Osteocyte (in vitro differentiated cells): ENCODE results near the gene ESRRA. TPM values are rescaled to one million over a fixed set of nuclear protein-coding genes. Genes with fewer than 3 reads are reported as not detected.

Experiments used
- DNase-seq: peaks from one replicate; pipeline ENCODE4 v3.0.0; 2021; ENCODE audit warnings: mixed read lengths; ENCODE audit not compliant: unreplicated experiment; ENCODE audit errors: extremely low spot score
- H3K27ac Mint-ChIP-seq: one replicate; pipeline ENCODE4 v1.8.0; 2021; ENCODE audit warnings: mild to moderate bottlenecking, mixed read lengths; ENCODE audit not compliant: unreplicated experiment
- H3K27me3 Mint-ChIP-seq: one replicate; pipeline ENCODE4 v1.8.0; 2021; ENCODE audit warnings: mixed read lengths; ENCODE audit not compliant: unreplicated experiment
- H3K36me3 Mint-ChIP-seq: one replicate; pipeline ENCODE4 v1.8.0; 2021; ENCODE audit warnings: mixed read lengths; ENCODE audit not compliant: unreplicated experiment
- H3K4me1 Mint-ChIP-seq: one replicate; pipeline ENCODE4 v1.8.0; 2021; ENCODE audit warnings: mixed read lengths; ENCODE audit not compliant: unreplicated experiment
- H3K4me3 Mint-ChIP-seq: one replicate; pipeline ENCODE4 v1.8.0; 2021; ENCODE audit warnings: mild to moderate bottlenecking, moderate library complexity, mixed read lengths; ENCODE audit not compliant: unreplicated experiment
- H3K9me3 Mint-ChIP-seq: one replicate; pipeline ENCODE4 v1.8.0; 2021; ENCODE audit warnings: mixed read lengths; ENCODE audit not compliant: unreplicated experiment
- CTCF ChIP-seq: fragments of 200-600 bp; sonication (generic); IDR thresholded peaks from 2 replicates; pipeline ENCODE4 v1.5.0; 2021; ENCODE audit warnings: antibody characterized with exemption, mild to moderate bottlenecking, moderate library complexity
- total RNA-seq: library from RNA; stranded (reverse); gene quantifications from 2 replicates; pipeline ENCODE4 v1.2.1, GENCODE V29; 2021

Gene ESRRA
- total RNA-seq, 1 donor from 2014 or later, result 37.4 TPM

- Mint-ChIP-seq H3K27me3 (no peaks in the 10 kb centered on the region), H3K27ac (no peak overlapping the region), H3K4me1 (no peaks in the 10 kb centered on the region), H3K4me3 (no peak overlapping the region), H3K36me3 (no peaks in the 10 kb centered on the region), H3K9me3 (no peaks in the 10 kb centered on the region)
- TF ChIP-seq CTCF, result no peak
- DNase-seq, result no peak
These were observed 37.8 kb downstream of the ESRRA start for GRCh38 chr11:64342869-64343745.

GRCh38 chr11:64343767-64344559, 38.6 kb downstream of the ESRRA start:
- Mint-ChIP-seq H3K9me3 (no peaks in the 10 kb centered on the region), H3K4me3 (no peak overlapping the region), H3K27me3 (no peaks in the 10 kb centered on the region), H3K36me3 (no peaks in the 10 kb centered on the region), H3K4me1 (no peaks in the 10 kb centered on the region), H3K27ac (no peak overlapping the region)
- TF ChIP-seq CTCF, result peak; percentile 24
- no peak for DNase-seq

GRCh38 chr11:64344787-64345186, 39.5 kb downstream of the ESRRA start:
- H3K27me3 Mint-ChIP-seq, result no peaks in the 10 kb centered on the region
- DNase-seq, result no peak
- no peak for TF ChIP-seq CTCF
- H3K27ac Mint-ChIP-seq, result no peak overlapping the region
- H3K9me3 Mint-ChIP-seq, result no peaks in the 10 kb centered on the region
- H3K4me1 Mint-ChIP-seq, result no peaks in the 10 kb centered on the region
- H3K4me3 Mint-ChIP-seq, result no peak overlapping the region
- H3K36me3 Mint-ChIP-seq, result no peaks in the 10 kb centered on the region

GRCh38 chr11:64347193-64347867, 42.0 kb downstream of the ESRRA start:
- no peak for TF ChIP-seq CTCF
- Mint-ChIP-seq H3K4me3 (no peak overlapping the region), H3K27me3 (no peaks in the 10 kb centered on the region), H3K36me3 (no peaks in the 10 kb centered on the region), H3K27ac (no peak overlapping the region), H3K4me1 (no peaks in the 10 kb centered on the region), H3K9me3 (no peaks in the 10 kb centered on the region)
- DNase-seq, result no peak
